GM21447 (cell line): ENCODE measurements around the gene COL9A1.
"Not testable (repeated sequence)": the region's sequence is repeated elsewhere in the genome, so short reads cannot be mapped to it uniquely, and the experiment has no call there.

Source experiments
- ATAC-seq: cut with Tn5 transposase; IDR thresholded peaks from one replicate; pipeline ENCODE4 v1.9.1; 2021; ENCODE audit not compliant: unreplicated experiment

Gene COL9A1

DNA sequence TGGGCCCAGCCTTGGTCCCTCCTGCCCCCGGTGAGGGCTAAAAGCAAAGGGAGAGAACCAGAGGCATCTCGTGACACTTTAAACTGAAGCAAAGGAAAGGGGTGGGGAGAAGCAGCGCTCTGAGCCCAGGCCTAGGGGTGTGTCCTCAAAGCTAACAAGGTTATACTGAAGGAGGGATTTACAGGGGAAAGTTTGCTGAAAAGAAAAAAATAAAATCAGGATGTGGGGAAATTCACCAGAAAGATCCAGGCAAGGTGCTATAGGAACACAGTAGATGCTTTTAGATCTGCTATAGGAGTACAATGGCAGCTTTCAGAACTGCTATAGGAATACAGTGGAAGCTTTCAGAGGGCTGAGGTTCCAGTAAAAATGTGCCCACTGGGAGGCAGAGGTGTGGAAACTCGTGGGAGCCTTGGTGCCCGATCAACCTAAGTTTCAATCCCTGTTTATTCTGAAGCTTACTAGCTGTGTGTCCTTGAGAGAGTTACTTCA lies at the start of gene COL9A1:
Gene COL9A1, minus strand, starts transcription at position 51 of the 492 bp plus-strand sequence. CDS start 160 bp downstream, outside the sequence.
- no peak for ATAC-seq

- ATAC-seq = no peak
These were observed 48.6 kb upstream of the COL9A1 start for GRCh38 chr6:70351461-70351860.

DNA sequence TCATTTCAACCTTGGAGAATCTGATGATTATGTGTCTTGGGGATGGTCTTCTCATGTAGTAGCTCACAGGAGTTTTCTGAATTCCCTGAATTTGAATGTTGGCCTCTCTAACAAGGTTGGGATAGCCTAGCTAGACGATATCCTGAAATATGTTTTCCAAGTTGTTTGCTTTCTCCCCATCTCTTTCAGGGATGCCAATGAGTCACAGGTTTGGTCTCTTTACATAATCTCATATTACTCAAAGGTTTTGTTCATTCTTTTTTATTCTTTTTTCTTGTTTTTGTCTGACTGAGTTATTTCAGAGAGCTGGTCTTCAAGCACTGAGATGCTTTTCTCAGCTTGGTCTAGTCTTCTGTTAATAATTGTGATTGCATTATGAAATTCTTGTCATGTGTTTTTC lies 42.7 kb upstream of the COL9A1 start:
- ATAC-seq = no peak

GRCh38 chr6:70343313-70343712 lies 40.4 kb upstream of the COL9A1 start:
- no peak for ATAC-seq

DNA sequence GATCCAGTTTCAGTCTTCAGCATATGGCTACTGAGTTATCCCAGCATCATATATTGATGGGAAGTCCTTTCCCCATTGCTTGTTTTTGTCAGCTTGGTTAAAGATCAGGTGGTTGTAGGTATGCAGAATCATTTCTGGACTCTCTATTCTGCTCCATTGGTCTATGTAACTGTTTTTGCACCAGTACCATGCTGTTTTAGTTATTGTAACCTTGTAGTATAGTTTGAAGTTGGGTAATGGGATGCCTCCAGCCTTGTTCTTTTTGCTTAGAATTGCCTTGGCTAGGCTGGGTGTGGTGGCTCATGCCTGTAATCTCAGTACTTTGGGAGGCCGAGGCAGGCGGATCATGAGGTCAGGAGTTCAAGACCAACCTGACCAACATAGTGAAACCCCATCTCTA lies 36.9 kb upstream of the COL9A1 start:
- not testable (repeated sequence) for ATAC-seq

DNA sequence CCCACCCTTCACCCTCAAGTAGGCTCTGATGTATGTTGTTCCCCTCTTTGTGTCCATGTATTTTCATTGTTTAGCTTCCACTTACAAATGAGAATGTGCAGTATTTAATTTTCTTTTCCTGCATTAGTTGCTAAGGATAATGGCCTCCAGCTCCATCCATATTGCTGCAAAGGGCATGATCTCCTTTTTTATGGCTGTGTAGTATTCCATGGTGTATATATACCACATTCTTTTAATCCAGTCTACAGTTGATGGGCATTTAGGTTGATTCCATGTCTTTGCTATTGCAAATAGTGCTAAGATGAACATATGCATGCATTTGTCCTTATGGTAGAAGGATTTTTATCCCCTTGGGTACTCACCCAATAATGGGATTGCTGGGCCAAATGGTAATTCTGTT lies 35.9 kb upstream of the COL9A1 start:
- ATAC-seq = no peak

- no peak for ATAC-seq
These were observed 34.8 kb upstream of the COL9A1 start for GRCh38 chr6:70337743-70338105.

- ATAC-seq = no peak
These were observed 34.3 kb upstream of the COL9A1 start for GRCh38 chr6:70336996-70337742.

- no peak for ATAC-seq
These were observed 24.2 kb upstream of the COL9A1 start for GRCh38 chr6:70327036-70327435.

GRCh38 chr6:70325009-70325408 lies 22.1 kb upstream of the COL9A1 start:
- ATAC-seq = no peak

DNA sequence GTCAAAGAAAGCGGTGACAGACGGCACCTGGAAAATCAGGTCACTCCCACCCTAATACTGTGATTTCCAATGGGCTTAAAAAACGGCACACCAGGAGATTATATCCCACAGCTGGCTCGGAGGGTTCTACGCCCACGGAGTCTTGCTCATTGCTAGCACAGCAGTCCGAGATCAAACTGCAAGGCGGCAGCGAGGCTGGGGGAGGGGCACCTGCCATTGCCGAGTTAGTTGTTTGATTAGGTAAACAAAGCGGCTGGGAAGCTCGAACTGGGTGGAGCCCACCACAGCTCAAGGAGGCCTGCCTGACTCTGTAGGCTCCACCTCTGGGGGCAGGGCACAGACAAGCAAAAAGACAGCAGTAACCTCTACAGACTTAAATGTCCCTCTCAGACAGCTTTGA lies 14.9 kb upstream of the COL9A1 start:
- not testable (repeated sequence) for ATAC-seq

- no peak for ATAC-seq
These were observed 12.3 kb upstream of the COL9A1 start for GRCh38 chr6:70315079-70315751.

GRCh38 chr6:70314296-70314695 lies 11.4 kb upstream of the COL9A1 start:
- no peak for ATAC-seq

- no peak for ATAC-seq
These were observed 9.4 kb upstream of the COL9A1 start for GRCh38 chr6:70312165-70312745.

DNA sequence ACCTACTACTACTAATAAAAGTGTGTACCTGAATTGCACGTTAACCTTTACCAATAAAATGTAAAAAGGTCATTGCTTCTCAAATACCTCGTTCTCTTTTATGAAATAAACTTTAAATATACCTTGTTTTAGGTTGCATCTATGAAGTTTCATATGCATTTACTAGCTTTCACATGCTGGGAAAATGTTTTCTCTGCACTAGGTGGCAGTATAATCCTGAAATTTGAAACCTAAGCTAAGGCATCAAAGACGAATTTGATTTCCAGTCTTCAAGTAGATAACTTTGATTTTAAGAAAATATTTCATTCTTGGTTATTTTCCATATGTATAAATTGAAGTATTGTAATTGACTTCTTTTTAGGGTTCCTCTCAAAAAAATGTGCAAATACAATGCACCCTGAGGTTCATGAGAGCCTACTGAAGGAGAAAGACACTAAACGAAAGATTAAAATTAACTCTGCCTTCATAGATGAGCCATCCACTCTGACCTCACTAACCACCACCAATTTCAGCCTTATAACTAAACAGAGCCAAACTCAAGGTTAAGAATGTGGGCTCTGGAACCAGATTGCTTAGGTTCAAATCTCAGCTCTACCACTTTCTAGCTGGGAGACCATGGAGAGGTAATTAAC lies 7.3 kb upstream of the COL9A1 start:
- no peak for ATAC-seq

DNA sequence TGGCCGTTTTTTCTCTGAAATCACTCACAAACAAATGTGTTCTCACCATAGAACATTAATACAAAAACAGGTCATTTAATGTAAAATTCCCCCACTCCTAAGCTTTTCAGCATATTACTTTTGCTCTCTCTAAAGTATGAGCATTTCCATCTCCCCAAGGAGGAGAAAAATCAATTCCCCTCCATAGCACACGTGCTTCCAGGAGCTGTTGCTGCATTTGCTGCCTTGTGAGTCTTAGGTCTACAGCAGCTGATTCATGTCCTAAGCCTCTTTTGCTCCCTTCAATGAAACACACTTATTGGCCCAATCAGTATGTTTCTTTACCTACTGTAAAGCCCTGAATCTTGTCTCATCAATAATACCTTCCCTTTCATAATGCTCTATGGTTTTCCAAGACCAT lies 6.4 kb upstream of the COL9A1 start:
- ATAC-seq = no peak

DNA sequence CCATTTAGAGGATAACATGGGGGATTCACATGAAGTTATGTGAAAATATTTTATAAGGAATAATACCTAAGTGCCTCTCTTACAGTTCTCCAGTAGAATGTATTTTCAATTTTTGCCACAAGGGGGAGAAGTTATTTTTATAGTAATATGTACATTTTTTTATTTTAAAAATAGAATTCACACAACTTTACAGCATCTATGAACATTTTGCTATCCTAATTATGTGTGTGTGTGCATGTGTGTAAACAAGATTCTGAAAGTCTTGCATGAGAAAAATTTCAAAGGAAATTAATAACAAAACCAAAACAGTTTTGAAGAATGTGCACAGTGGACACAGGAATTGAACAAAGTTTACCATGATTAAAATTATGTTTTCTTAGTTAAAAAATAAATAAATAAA lies 5.3 kb upstream of the COL9A1 start:
- ATAC-seq = not testable (repeated sequence)

DNA sequence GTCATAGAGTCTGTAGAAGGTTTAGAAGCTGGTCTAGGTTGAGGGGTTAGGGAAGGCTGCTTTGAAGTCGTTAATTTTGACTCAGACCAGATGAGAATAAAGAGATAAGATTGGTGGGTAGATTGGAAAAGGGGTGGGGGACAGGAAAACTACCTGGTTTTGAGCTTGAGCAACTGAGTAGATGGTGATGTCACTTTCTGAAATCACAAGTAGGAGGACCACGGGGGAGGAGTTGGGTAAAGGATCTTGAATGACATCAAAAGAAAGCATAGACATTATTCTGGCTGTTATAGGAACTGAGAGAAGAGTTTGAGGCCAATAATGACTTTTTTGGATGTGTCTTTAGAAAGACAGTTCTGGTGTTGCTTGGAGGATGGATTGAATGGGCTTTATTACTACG lies 4.1 kb upstream of the COL9A1 start:
- no peak for ATAC-seq

DNA sequence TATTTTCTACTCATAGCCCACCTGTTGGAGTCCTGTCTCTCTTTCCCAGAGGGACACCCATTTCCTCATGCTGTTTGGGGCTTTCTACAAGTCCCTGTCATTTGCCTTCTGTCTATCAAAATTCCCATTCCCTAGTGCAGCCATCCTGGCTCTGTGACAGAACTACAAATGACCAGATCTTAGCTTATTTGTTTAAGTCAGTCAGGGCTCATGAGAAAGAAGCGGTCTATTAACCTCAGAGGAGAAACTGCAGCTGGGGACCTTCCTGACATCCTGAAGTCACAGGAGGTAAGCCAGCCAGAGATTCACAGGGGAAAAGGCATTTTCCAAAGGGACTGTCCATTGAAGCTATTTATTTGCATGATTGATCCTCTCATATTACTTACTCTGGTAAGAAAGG lies 1.7 kb upstream of the COL9A1 start:
- ATAC-seq = no peak

- ATAC-seq = no peak
These were observed 3.4 kb downstream of the COL9A1 start for GRCh38 chr6:70299456-70299855.

GRCh38 chr6:70298068-70298467 lies 4.8 kb downstream of the COL9A1 start:
- no peak for ATAC-seq

- ATAC-seq = no peak
These were observed 10.7 kb downstream of the COL9A1 start for GRCh38 chr6:70292193-70292592.
